ENCODE data around the gene TANC1. TPM values are rescaled to one million over a fixed set of nuclear protein-coding genes. Genes with fewer than 3 reads are reported as not detected.

TANC1 gene
- total and polyA plus RNA-seq, 2 experiments from 2014 or later = 2.8 to 9.5 TPM

DNA sequence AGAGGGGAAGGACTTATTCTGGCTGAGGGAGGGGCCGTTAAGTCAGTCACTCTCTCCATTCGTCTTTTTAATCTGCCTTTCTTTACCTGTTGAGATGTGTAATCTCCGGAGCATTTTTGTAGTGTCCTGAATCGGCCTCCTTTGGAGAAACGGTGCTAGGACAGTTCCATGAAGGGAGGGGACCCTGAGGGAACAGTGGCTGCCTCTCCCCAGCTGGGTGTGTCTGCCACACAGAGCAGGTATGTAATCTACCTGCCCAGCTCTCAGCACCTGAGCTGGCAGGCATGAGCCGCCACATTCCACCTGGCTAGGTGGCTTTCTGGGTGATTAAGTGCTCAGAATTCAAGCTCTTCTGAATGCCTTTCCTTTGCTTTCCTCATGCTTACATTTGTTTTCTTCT lies 186.9 kb downstream of the TANC1 start:
- no peak overlapping the region for H3K27ac ChIP-seq (ENCODE audit: low read depth)
- no peak overlapping the region for H2AFZ ChIP-seq
- DNase-seq (ENCODE audit: low spot score) (peak; percentile 60), ATAC-seq (peak; percentile 92)
- H3K4me3 ChIP-seq = no peak overlapping the region
- H3K9me2 ChIP-seq (ENCODE audit: insufficient read depth) = no peaks in the 10 kb centered on the region
- no peaks in the 10 kb centered on the region for H3K36me3 ChIP-seq (ENCODE audit: insufficient read depth)
- Mint-ChIP-seq H3K27ac (no peak overlapping the region), H3K9me3 (no peaks in the 10 kb centered on the region), H3K4me1 (peaks cover 12% of the 10 kb centered on the region), H3K36me3 (ENCODE audit: low read depth) (no peaks in the 10 kb centered on the region), H3K27me3 (ENCODE audit: insufficient read depth, low read depth, poor library complexity) (no peaks in the 10 kb centered on the region), H3K4me3 (no peak overlapping the region)
- no peaks in the 10 kb centered on the region for H3F3A ChIP-seq (replicated peaks; ENCODE audit: low read depth)
- H3K4me2 ChIP-seq = no peak overlapping the region
- H3K79me2 ChIP-seq (replicated peaks; ENCODE audit: insufficient read depth) = no peaks in the 10 kb centered on the region
- H3K27me3 ChIP-seq (ENCODE audit: insufficient read depth) = no peaks in the 10 kb centered on the region
- 0 out of 2 replicates have a peak, but pooled peaks cover 3% of the 10 kb centered on the region for H3K4me1 ChIP-seq (ENCODE audit: insufficient read depth)
- no peaks in the 10 kb centered on the region for H4K20me1 ChIP-seq (replicated peaks; ENCODE audit: insufficient read depth)
- TF ChIP-seq JUNB (IDR thresholded peaks at IDR 0.05; ENCODE audit: unreplicated experiment) (no peak), CREB1 (CRISPR knock-in tag; IDR thresholded peaks at IDR 0.05; ENCODE audit: low read depth) (no peak), NANOG (IDR thresholded peaks at IDR 0.05; ENCODE audit: borderline replicate concordance) (no peak), POLR2AphosphoS5 (IDR thresholded peaks at IDR 0.05; ENCODE audit: low read depth) (no peak), ZNF114 (CRISPR knock-in tag; IDR thresholded peaks at IDR 0.05) (no peak), STAT1 (IDR thresholded peaks at IDR 0.05; ENCODE audit: unreplicated experiment) (no peak), EZH2 (IDR thresholded peaks at IDR 0.05; ENCODE audit: low read depth, unreplicated experiment) (no peak), ZNF331 (CRISPR knock-in tag; IDR thresholded peaks at IDR 0.05; ENCODE audit: low read depth) (no peak)
- TF ChIP-seq, protein P1, sequence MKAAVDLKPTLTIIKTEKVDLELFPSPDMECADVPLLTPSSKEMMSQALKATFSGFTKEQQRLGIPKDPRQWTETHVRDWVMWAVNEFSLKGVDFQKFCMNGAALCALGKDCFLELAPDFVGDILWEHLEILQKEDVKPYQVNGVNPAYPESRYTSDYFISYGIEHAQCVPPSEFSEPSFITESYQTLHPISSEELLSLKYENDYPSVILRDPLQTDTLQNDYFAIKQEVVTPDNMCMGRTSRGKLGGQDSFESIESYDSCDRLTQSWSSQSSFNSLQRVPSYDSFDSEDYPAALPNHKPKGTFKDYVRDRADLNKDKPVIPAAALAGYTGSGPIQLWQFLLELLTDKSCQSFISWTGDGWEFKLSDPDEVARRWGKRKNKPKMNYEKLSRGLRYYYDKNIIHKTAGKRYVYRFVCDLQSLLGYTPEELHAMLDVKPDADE (IDR thresholded peaks at IDR 0.05) = no peak
- TF ChIP-seq, protein P2, sequence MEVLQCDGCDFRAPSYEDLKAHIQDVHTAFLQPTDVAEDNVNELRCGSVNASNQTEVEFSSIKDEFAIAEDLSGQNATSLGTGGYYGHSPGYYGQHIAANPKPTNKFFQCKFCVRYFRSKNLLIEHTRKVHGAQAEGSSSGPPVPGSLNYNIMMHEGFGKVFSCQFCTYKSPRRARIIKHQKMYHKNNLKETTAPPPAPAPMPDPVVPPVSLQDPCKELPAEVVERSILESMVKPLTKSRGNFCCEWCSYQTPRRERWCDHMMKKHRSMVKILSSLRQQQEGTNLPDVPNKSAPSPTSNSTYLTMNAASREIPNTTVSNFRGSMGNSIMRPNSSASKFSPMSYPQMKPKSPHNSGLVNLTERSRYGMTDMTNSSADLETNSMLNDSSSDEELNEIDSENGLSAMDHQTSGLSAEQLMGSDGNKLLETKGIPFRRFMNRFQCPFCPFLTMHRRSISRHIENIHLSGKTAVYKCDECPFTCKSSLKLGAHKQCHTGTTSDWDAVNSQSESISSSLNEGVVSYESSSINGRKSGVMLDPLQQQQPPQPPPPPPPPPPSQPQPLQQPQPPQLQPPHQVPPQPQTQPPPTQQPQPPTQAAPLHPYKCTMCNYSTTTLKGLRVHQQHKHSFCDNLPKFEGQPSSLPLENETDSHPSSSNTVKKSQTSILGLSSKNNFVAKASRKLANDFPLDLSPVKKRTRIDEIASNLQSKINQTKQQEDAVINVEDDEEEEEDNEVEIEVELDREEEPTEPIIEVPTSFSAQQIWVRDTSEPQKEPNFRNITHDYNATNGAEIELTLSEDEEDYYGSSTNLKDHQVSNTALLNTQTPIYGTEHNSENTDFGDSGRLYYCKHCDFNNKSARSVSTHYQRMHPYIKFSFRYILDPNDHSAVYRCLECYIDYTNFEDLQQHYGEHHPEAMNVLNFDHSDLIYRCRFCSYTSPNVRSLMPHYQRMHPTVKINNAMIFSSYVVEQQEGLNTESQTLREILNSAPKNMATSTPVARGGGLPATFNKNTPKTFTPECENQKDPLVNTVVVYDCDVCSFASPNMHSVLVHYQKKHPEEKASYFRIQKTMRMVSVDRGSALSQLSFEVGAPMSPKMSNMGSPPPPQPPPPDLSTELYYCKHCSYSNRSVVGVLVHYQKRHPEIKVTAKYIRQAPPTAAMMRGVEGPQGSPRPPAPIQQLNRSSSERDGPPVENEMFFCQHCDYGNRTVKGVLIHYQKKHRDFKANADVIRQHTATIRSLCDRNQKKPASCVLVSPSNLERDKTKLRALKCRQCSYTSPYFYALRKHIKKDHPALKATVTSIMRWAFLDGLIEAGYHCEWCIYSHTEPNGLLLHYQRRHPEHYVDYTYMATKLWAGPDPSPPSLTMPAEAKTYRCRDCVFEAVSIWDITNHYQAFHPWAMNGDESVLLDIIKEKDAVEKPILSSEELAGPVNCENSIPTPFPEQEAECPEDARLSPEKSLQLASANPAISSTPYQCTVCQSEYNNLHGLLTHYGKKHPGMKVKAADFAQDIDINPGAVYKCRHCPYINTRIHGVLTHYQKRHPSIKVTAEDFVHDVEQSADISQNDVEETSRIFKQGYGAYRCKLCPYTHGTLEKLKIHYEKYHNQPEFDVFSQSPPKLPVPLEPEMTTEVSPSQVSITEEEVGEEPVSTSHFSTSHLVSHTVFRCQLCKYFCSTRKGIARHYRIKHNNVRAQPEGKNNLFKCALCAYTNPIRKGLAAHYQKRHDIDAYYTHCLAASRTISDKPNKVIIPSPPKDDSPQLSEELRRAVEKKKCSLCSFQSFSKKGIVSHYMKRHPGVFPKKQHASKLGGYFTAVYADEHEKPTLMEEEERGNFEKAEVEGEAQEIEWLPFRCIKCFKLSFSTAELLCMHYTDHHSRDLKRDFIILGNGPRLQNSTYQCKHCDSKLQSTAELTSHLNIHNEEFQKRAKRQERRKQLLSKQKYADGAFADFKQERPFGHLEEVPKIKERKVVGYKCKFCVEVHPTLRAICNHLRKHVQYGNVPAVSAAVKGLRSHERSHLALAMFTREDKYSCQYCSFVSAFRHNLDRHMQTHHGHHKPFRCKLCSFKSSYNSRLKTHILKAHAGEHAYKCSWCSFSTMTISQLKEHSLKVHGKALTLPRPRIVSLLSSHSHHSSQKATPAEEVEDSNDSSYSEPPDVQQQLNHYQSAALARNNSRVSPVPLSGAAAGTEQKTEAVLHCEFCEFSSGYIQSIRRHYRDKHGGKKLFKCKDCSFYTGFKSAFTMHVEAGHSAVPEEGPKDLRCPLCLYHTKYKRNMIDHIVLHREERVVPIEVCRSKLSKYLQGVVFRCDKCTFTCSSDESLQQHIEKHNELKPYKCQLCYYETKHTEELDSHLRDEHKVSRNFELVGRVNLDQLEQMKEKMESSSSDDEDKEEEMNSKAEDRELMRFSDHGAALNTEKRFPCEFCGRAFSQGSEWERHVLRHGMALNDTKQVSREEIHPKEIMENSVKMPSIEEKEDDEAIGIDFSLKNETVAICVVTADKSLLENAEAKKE (CRISPR knock-in tag; IDR thresholded peaks at IDR 0.05) = no peak
- TF ChIP-seq, protein P3, sequence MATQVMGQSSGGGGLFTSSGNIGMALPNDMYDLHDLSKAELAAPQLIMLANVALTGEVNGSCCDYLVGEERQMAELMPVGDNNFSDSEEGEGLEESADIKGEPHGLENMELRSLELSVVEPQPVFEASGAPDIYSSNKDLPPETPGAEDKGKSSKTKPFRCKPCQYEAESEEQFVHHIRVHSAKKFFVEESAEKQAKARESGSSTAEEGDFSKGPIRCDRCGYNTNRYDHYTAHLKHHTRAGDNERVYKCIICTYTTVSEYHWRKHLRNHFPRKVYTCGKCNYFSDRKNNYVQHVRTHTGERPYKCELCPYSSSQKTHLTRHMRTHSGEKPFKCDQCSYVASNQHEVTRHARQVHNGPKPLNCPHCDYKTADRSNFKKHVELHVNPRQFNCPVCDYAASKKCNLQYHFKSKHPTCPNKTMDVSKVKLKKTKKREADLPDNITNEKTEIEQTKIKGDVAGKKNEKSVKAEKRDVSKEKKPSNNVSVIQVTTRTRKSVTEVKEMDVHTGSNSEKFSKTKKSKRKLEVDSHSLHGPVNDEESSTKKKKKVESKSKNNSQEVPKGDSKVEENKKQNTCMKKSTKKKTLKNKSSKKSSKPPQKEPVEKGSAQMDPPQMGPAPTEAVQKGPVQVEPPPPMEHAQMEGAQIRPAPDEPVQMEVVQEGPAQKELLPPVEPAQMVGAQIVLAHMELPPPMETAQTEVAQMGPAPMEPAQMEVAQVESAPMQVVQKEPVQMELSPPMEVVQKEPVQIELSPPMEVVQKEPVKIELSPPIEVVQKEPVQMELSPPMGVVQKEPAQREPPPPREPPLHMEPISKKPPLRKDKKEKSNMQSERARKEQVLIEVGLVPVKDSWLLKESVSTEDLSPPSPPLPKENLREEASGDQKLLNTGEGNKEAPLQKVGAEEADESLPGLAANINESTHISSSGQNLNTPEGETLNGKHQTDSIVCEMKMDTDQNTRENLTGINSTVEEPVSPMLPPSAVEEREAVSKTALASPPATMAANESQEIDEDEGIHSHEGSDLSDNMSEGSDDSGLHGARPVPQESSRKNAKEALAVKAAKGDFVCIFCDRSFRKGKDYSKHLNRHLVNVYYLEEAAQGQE (IDR thresholded peaks at IDR 0.05; ENCODE audit: unreplicated experiment) = no peak
